Adrenal gland (tissue), 12 donors: ENCODE measurements around the gene STK38. TPM values are rescaled to one million over a fixed set of nuclear protein-coding genes. Genes with fewer than 3 reads are reported as not detected.

Experiments
- DNase-seq, 7 donors: peaks; one replicate each; pipeline ENCODE4 v3.0.0-alpha.2; 2019 to 2020
- H3K27ac ChIP-seq, 5 donors: fragments of 200-600 bp; sonication (generic) in 4 of 5; 1 replicate in 3 of 5; 2 replicates in 2 of 5; pipeline versions ENCODE4 v1.5.1 to v1.8.0; 2016 to 2020; ENCODE audit warnings: mild to moderate bottlenecking in 1 of 5
- H3K27me3 ChIP-seq: fragments of 200-600 bp; 2 replicates; pipeline ENCODE4 v1.8.0; 2021
- H3K36me3 ChIP-seq, 2 donors: fragments of 200-600 bp; replicated peaks in 1 of 2; 1 replicate in 1 of 2; 2 replicates in 1 of 2; pipeline versions ENCODE4 v1.5.1 to v1.8.0; 2018 to 2022
- H3K4me1 ChIP-seq, 2 donors: fragments of 200-600 bp; replicated peaks in 1 of 2; 1 replicate in 1 of 2; 2 replicates in 1 of 2; pipeline versions ENCODE4 v1.5.1 to v1.8.0; 2018 to 2021
- H3K4me3 ChIP-seq, 4 donors: fragments of 200-600 bp; sonication (generic) in 3 of 4; one replicate each; pipeline ENCODE4 v1.5.1; 2016 to 2018
- H3K9me3 ChIP-seq, 3 donors: fragments of 200-600 bp; sonication (generic) in 1 of 3; replicated peaks in 1 of 3; 1 replicate in 2 of 3; 2 replicates in 1 of 3; pipeline versions ENCODE4 v1.5.1 to v1.8.0; 2016 to 2021
- POLR2A ChIP-seq, 2 donors: fragments of 450-650 bp; IDR thresholded peaks; one replicate each; pipeline ENCODE4 v1.6.1; 2017; ENCODE audit warnings: antibody characterized with exemption in 2 of 2, mild to moderate bottlenecking in 2 of 2, moderate library complexity in 1 of 2
- WGBS, 4 donors: extraction: QIAGEN DNeasy Blood & Tissue Kit in 2 of 4; methylation state at CpG; one replicate each; pipeline versions ENCODE4 v1.1.5 to v1.1.7; 2013 to 2017; 5-methylcytosine and 5-hydroxymethylcytosine counted together
- intact Hi-C, 2 donors: fragments of 100-400 bp; cut with DNase I; formaldehyde crosslinking; loops; one replicate each; pipeline versions ENCODE4 v1.14.1 to v1.15.0; 2022 to 2023
- polyA plus RNA-seq, 3 donors: library from polyadenylated mRNA; stranded (reverse); fragments of 200-250 nt in 2 of 3; fragments of 350-450 nt in 1 of 3; fragmentation: Illumina TruSeq in 1 of 3; extraction: RNeasy Lipid Tissue Mini Kit (QIAGEN cat#74804) in 1 of 3; gene quantifications; one replicate each; pipeline ENCODE4 v1.2.3, GENCODE V29; 2013 to 2014
- total RNA-seq, 9 donors: library from RNA; depleted of rRNA in 4 of 9; stranded (reverse); fragments of >200 nt in 4 of 9; fragments of 120-200 nt in 1 of 9; fragmentation: NEBNext Ultra II Directional in 1 of 9; extraction: Animal tissue kit (Norgen Biotek cat#: 25700) in 1 of 9; gene quantifications; one replicate each; pipeline versions ENCODE4 v1.1.0 to v1.2.4, GENCODE V29; 2013 to 2023
- TF ChIP-seq, protein P1 (sequence below), 6 experiments: fragments of 450-650 bp in 4 of 6; fragments of 200-600 bp in 2 of 6; sonication (generic) in 1 of 6; IDR thresholded peaks; 1 replicate in 5 of 6; 2 replicates in 1 of 6; pipeline versions ENCODE4 v1.5.1 to v1.8.0; 2016 to 2021; ENCODE audit warnings: antibody characterized with exemption in 6 of 6, mild to moderate bottlenecking in 2 of 6, moderate library complexity in 1 of 6
- donor health status: healthy with polysubstance abuse.
- donor health status: Bipolar disorder and iron deficiency.
- donor health status: DM: yes; HTN: yes; CAD: no.
- donor health status: DM: no; HTN: no; CAD: no.
- donor health status: DM: no; HTN: no; CAD: no.
- donor health status: DM: yes; HTN: yes; CAD: no.

The STK38 gene
- total and polyA plus RNA-seq, 12 donors = 7.4 to 21.3 (median 13.2) TPM

DNA sequence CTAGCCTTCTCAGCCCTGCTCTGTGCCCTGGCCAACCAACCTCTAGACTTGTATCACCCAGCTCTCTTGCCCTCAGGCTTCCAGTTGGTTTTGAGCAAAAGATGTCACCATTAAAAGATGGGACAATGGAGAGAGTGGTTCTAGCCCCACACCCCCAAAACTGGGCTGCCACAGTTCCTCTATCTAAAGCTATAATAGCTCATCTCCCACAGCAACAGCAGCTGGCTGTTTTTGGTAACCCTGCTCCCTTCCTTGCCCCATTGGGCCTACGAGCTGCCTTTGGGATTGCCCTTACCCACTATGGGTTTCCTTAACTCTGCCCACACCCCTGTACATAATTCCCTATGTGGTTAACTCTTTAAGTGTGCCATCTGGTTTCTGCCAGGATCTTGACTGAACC is 39.3 kb upstream of the STK38 start:
- DNase-seq = no peak
- intact Hi-C loops = no loop called here
- H3K4me1 ChIP-seq = no peaks in the 10 kb centered on the region
- H3K9me3 ChIP-seq = no peaks in the 10 kb centered on the region
- TF ChIP-seq, protein P1, sequence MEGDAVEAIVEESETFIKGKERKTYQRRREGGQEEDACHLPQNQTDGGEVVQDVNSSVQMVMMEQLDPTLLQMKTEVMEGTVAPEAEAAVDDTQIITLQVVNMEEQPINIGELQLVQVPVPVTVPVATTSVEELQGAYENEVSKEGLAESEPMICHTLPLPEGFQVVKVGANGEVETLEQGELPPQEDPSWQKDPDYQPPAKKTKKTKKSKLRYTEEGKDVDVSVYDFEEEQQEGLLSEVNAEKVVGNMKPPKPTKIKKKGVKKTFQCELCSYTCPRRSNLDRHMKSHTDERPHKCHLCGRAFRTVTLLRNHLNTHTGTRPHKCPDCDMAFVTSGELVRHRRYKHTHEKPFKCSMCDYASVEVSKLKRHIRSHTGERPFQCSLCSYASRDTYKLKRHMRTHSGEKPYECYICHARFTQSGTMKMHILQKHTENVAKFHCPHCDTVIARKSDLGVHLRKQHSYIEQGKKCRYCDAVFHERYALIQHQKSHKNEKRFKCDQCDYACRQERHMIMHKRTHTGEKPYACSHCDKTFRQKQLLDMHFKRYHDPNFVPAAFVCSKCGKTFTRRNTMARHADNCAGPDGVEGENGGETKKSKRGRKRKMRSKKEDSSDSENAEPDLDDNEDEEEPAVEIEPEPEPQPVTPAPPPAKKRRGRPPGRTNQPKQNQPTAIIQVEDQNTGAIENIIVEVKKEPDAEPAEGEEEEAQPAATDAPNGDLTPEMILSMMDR (IDR thresholded peaks at IDR 0.05) = no peak
- no peak for TF ChIP-seq POLR2A (IDR thresholded peaks at IDR 0.05)
- H3K27ac ChIP-seq = no peak overlapping the region
- no peaks in the 10 kb centered on the region for H3K27me3 ChIP-seq
- H3K36me3 ChIP-seq = no peaks in the 10 kb centered on the region
- WGBS, 4 donors = 80 to 86% (median 85%) methylated on average over 1 of the region's 1 CpG
- no peak overlapping the region for H3K4me3 ChIP-seq

DNA sequence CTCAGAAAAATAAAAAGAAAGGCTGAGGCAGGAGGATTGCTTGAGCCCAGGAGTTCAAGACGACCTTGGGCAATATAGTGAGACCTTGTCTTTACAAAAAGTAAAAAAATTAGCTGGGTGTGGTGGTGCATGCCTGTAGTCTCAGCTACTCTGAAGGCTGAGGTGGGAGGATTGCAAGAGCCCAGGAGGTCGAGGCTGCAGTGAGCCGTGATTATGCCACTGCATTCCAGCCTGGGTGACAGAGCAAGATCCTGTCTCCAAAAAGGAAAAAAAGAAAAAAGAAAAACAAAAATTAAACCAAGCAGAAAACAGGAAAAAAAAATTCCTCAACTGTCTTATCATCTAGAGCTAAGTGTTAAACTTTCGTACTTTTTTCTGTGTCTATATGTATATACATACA is 34.4 kb upstream of the STK38 start:
- H3K9me3 ChIP-seq = no peaks in the 10 kb centered on the region
- DNase-seq = no peak
- H3K27ac ChIP-seq = no peak overlapping the region
- H3K36me3 ChIP-seq = no peaks in the 10 kb centered on the region
- no peaks in the 10 kb centered on the region for H3K27me3 ChIP-seq
- 65 to 77% (median 75%) methylated on average over 4 of the region's 4 CpGs for WGBS, 4 donors
- H3K4me3 ChIP-seq = no peak overlapping the region
- intact Hi-C loops = no loop called here
- no peaks in the 10 kb centered on the region for H3K4me1 ChIP-seq
- TF ChIP-seq, protein P1 (IDR thresholded peaks at IDR 0.05) = no peak
- TF ChIP-seq POLR2A (IDR thresholded peaks at IDR 0.05) = no peak

DNA sequence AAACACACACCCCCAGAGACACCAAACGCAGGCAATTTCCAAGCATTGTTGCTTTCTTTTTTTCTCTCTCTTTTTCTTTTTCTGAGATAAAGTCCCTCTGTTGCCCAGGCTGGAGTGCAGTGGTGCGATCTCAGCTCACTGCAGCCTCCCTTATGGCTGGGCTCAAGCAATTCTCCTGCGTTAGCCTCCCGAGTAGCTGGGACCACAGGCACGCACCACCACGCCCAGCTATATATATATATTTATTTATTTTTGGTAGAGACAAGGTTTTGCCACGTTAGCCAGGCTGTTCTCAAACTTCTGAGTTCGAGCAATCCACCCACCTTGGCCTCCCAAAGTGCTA is 32.9 kb upstream of the STK38 start:
- Histone ChIP-seq H3K27ac (no peak overlapping the region), H3K4me3 (no peak overlapping the region), H3K27me3 (no peaks in the 10 kb centered on the region), H3K36me3 (no peaks in the 10 kb centered on the region), H3K4me1 (no peaks in the 10 kb centered on the region), H3K9me3 (no peaks in the 10 kb centered on the region)
- no peak for DNase-seq
- 84 to 90% (median 85%) methylated on average over 8 of the region's 8 CpGs for WGBS, 4 donors
- intact Hi-C loops = no loop called here
- TF ChIP-seq, protein P1 (IDR thresholded peaks at IDR 0.05) = no peak
- no peak for TF ChIP-seq POLR2A (IDR thresholded peaks at IDR 0.05)

- Histone ChIP-seq H3K4me3 (no peak overlapping the region), H3K9me3 (no peaks in the 10 kb centered on the region), H3K27me3 (no peaks in the 10 kb centered on the region), H3K36me3 (no peaks in the 10 kb centered on the region), H3K27ac (no peak overlapping the region), H3K4me1 (no peaks in the 10 kb centered on the region)
- DNase-seq = no peak
- 85 to 91% (median 88%) methylated on average over 4 of the region's 4 CpGs for WGBS, 4 donors
- intact Hi-C loops = loop anchor here in 1 of 2 donors (10.0 kb wide), 1 partner anchor 154 kb away; no protein-coding TSS in a partner anchor
- no peak for TF ChIP-seq POLR2A (IDR thresholded peaks at IDR 0.05)
- TF ChIP-seq, protein P1 (IDR thresholded peaks at IDR 0.05) = no peak
These were observed 31.2 kb upstream of the STK38 start for GRCh38 chr6:36578431-36578830.
